NB4 (cell line): Measurements from ENCODE around the gene SEPTIN2.
"Not testable (repeated sequence)": the region's sequence is repeated elsewhere in the genome, so short reads cannot be mapped to it uniquely, and the experiment has no call there.

Source experiments
- CTCF ChIP-seq: IDR thresholded peaks from one replicate; pipeline ENCODE4 v1.5.1; 2012; ENCODE audit warnings: low read depth, low read length
- MAX ChIP-seq: IDR thresholded peaks from 2 replicates; pipeline ENCODE4 v1.6.1; 2011; ENCODE audit warnings: low read depth, low read length

GRCh38 chr2:241392753-241393152 lies 77.0 kb downstream of the SEPTIN2 start:
- TF ChIP-seq CTCF, MAX: not testable (repeated sequence)
